ENCODE data around the gene SDS.

SDS gene

GRCh38 chr12:113424915-113425823, 21.5 kb upstream of the SDS start:
- peak; percentile 27 for DNase-seq

DNA sequence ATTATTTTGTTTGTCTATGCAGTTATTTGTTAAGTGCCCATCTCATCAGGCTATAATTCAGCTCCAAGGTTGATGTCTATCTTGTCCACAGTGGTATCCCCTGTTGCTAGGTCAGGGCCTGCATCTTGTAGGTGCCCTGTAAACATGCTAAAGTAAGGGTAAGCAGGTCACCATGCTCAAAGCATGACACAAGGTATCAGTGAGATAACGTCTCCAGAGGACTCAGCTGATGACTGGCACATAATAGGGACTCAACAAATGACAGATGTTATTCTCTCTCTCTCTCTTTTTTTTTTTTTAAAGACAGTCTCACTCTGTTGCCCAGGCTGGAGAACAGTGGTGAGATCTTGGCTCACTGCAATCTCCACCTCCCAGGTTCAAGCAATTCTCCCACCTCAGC, 20.8 kb upstream of the SDS start:
- no peak for DNase-seq

- no peak for DNase-seq
These were observed 19.4 kb upstream of the SDS start for GRCh38 chr12:113422886-113423669.

GRCh38 chr12:113422030-113422885, 18.6 kb upstream of the SDS start, which contains the start of gene SDSL:
Gene SDSL (plus strand): TSS chr12:113422380. CDS start chr12:113427983, 5,603 bp downstream.
- peak; percentile 28 for DNase-seq

GRCh38 chr12:113420996-113421595, 17.4 kb upstream of the SDS start:
- no peak for DNase-seq

DNA sequence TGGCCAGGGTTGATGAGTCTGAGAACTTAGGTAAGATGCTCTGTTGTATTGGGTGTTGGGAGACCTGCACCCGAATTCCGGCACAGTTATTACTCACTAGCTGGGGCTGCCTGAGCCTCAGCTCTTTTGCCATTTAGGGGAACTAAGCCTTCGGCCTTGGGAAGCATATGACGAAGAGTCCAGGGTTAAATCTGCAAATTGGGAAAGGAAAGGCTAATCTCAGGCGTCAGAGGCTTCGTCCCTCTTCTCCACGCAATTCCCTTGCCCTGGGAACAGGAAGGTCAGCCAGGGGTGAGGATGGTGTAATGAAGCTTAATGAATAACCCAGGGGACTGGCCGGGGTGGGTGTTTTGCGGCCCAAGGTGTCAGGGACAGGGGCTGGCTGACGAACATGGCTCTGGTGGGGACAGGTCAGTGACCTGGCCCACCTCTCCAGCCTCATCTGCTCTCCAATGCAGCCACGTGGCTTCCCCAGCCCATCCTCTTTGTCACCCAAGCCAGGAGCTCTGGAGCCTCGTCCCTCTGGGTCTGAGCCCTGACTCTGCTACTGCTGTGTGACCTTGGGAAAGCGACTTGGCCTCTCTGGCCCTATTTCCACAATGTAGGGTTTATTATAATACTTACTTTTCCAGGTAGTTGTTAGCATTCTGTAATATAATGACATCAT, 14.7 kb upstream of the SDS start:
- no peak for DNase-seq

DNA sequence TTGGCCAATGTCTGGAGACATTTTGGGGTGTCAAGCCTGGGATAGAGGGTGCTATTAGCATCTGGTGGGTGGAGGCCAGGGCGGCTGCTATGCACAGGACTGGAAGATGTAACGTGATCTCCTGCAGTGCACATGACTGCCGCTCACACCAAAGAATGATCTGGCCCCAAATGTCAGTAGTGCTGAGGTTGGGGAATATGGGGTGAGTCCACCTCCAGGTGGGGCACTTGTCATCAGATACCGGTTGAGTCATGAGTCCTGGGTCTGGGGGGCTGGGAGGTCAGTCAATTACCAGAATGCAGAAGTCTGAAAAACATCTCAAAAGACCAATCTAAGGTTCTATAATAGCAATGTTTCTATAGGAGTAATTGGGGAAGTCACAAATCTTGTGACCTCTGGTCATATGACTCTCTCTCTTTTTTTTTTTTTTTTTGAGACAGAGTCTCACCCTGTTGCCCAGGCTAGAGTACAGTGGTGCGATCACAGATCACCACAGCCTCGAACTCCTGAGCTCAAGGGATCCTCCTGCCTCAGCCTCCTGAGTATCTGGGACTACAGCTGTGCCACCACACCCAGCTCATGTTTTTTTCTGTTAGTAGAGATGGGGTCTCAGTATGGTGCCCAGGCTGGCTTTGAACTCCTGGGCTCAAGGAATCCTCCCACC, 12.5 kb upstream of the SDS start:
- DNase-seq, result no peak

GRCh38 chr12:113414519-113415038, 10.9 kb upstream of the SDS start:
- no peak for DNase-seq

GRCh38 chr12:113413488-113413939, 9.8 kb upstream of the SDS start:
- no peak for DNase-seq

- DNase-seq, result no peak
These were observed 5.9 kb upstream of the SDS start for GRCh38 chr12:113409462-113410124.

- no peak for DNase-seq
These were observed 5.1 kb upstream of the SDS start for GRCh38 chr12:113408756-113409298.

GRCh38 chr12:113407931-113408600, 4.4 kb upstream of the SDS start:
- DNase-seq, result no peak

GRCh38 chr12:113405694-113406093, 2.0 kb upstream of the SDS start:
- no peak for DNase-seq

DNA sequence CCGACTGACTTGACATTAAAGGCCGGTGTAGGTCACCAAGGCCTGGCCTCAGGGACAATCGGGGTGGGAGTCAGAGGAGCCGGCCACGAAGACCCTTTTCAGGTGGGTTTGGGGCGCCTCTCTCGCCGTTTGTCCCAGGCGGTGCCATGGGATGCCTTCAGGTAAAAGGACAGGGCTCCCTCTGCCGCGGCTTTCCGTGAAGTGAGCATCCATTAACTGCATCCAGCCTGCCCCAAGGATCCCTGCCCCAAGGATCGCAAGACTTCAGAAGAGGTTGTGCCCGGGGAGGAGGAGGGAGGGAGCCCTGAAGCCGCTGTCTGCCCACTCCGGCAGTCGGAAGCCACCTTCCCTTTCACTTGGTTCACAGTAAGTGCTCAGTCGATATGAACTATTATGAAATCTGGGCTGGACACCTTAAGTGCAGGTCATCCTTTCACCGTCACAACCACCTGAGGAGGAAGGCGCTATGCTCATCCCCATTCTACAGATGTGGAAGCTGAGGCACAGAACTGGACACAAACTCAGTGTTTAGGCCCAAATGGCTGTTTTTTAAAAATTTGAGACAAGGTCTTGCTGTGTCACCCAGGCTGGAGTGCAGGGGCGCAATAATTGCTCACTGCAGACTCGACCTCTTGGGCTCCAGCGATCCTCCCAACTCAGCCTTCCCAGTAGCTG, 964 bp downstream of the SDS start:
- DNase-seq, result no peak

GRCh38 chr12:113401066-113402000, 2.4 kb downstream of the SDS start:
- no peak for DNase-seq

- no peak for DNase-seq
These were observed 3.3 kb downstream of the SDS start for GRCh38 chr12:113400362-113400761.

DNA sequence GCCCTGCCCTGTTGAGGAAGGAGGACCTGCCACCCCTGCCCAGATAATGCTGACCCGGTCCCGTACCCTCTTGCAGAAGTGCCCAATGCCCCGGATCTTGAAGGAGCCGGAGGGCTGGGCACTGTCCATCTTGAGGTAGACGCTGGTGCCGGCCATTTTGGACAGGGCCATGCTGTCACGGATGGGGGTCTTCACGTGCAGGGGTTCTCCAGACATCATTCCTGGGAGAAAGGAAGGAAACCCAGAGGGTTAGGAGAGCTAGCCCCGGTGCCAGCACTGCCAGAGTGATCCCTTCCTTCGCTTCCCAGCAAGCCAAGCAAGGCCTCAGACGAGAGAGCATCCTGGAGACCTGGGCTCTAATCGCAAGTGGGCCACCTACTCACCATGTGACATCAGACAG, 4.2 kb downstream of the SDS start:
- no peak for DNase-seq
